HL-60 (cell line): Measurements from ENCODE around the gene IRX2.

Experiments used
- DNase-seq, 2 experiments: peaks; one replicate each; pipeline ENCODE4 v3.0.0-alpha.2; 2010 to 2020; ENCODE audit warnings: low read depth in 1 of 2, low spot score in 1 of 2
- H3K27ac ChIP-seq: fragments of 250-450 bp; sonication (Bioruptor Pico); replicated peaks from 2 replicates; pipeline ENCODE4 v1.5.1; 2020; ENCODE audit warnings: mild to moderate bottlenecking, moderate library complexity
- H3K27me3 ChIP-seq: fragments of 250-450 bp; sonication (Bioruptor Pico); 2 replicates; pipeline ENCODE4 v1.5.1; 2021; ENCODE audit warnings: mild to moderate bottlenecking, moderate library complexity; ENCODE audit not compliant: insufficient read depth, poor library complexity, severe bottlenecking
- H3K4me3 ChIP-seq: replicated peaks from 2 replicates; pipeline ENCODE4 v1.5.1; 2011; ENCODE audit warnings: mild to moderate bottlenecking, control low read depth, low read length; ENCODE audit not compliant: insufficient read depth
- CTCF ChIP-seq: IDR thresholded peaks from one replicate; pipeline ENCODE4 v1.5.1; 2011; ENCODE audit warnings: low read length, control low read depth, inconsistent platforms; ENCODE audit not compliant: insufficient read depth
- GABPA ChIP-seq: IDR thresholded peaks from 2 replicates; pipeline ENCODE4 v1.6.1; 2012; ENCODE audit warnings: low read depth
- POLR2AphosphoS5 ChIP-seq: IDR thresholded peaks from 2 replicates; pipeline ENCODE4 v1.6.1; 2012; ENCODE audit warnings: low read depth
- REST ChIP-seq: IDR thresholded peaks from 2 replicates; pipeline ENCODE4 v1.6.1; 2012; ENCODE audit warnings: low read depth; ENCODE audit not compliant: insufficient replicate concordance
- SPI1 ChIP-seq: IDR thresholded peaks from 2 replicates; pipeline ENCODE4 v1.6.1; 2012; ENCODE audit warnings: low read depth, mild to moderate bottlenecking, borderline replicate concordance

IRX2 gene

GRCh38 chr5:2750026-2750757 is 1.3 kb downstream of the IRX2 start:
- no peak overlapping the region for H3K27ac ChIP-seq
- no peak for DNase-seq
- H3K27me3 ChIP-seq = peaks cover 32% of the 10 kb centered on the region
- TF ChIP-seq GABPA = no peak
- TF ChIP-seq SPI1 = no peak
- TF ChIP-seq POLR2AphosphoS5 = no peak
- TF ChIP-seq REST = no peak
- TF ChIP-seq CTCF = no peak
- H3K4me3 ChIP-seq = no peak overlapping the region

GRCh38 chr5:2749514-2750025 is 1.9 kb downstream of the IRX2 start:
- no peak overlapping the region for H3K4me3 ChIP-seq

More at GRCh38 chr5:2749514-2750025, 1.9 kb downstream of the IRX2 start:
- Histone ChIP-seq H3K27ac (no peak overlapping the region), H3K27me3 (peaks cover 35% of the 10 kb centered on the region)
- DNase-seq = no peak
- no peak for TF ChIP-seq GABPA
- TF ChIP-seq REST = no peak
- TF ChIP-seq POLR2AphosphoS5 = no peak
- no peak for TF ChIP-seq CTCF
- no peak for TF ChIP-seq SPI1
